SK-N-SH treated with all-trans-retinoic acid at 6 μM for 48 hours (cell line): Measurements from ENCODE around the gene SEMA6B.

ENCODE experiments used
- ATAC-seq: fragments of 200-7000 bp; cut with Tn5 transposase; 3 replicates; pipeline ENCODE4 v1.9.1; 2020; ENCODE audit warnings: mild to moderate bottlenecking, moderate library complexity
- ARNTL ChIP-seq: fragments of 450-650 bp; formaldehyde crosslinking; IDR thresholded peaks from 2 replicates; pipeline ENCODE4 v1.5.0; 2020; ENCODE audit warnings: low read depth, mild to moderate bottlenecking, moderate library complexity, borderline replicate concordance
- BACH2 ChIP-seq: fragments of 250-450 bp; sonication (Bioruptor Pico); IDR thresholded peaks from 2 replicates; pipeline ENCODE4 v1.9.0; 2021; ENCODE audit warnings: mild to moderate bottlenecking, borderline replicate concordance
- CSDC2 ChIP-seq: fragments of 250-450 bp; sonication (Bioruptor Pico); IDR thresholded peaks from 2 replicates; pipeline ENCODE4 v1.5.0; 2020; ENCODE audit warnings: mild to moderate bottlenecking, moderate library complexity
- GLIS3 ChIP-seq: fragments of 250-450 bp; sonication (Bioruptor Pico); IDR thresholded peaks from 2 replicates; pipeline ENCODE4 v1.5.0; 2020; ENCODE audit warnings: mild to moderate bottlenecking, moderate library complexity
- ISL1 ChIP-seq: fragments of 250-450 bp; sonication (Bioruptor Pico); IDR thresholded peaks from 2 replicates; pipeline ENCODE4 v2.1.2; 2022; ENCODE audit warnings: mild to moderate bottlenecking, moderate library complexity
- OSR1 ChIP-seq: fragments of 250-450 bp; sonication (Bioruptor Pico); IDR thresholded peaks from 2 replicates; pipeline ENCODE4 v1.8.0; 2022; ENCODE audit warnings: moderate library complexity, mild to moderate bottlenecking, inconsistent platforms
- RARB ChIP-seq: fragments of 250-450 bp; sonication (Bioruptor Pico); IDR thresholded peaks from 2 replicates; pipeline ENCODE4 v1.8.0; 2021; ENCODE audit warnings: mild to moderate bottlenecking, moderate library complexity
- SNAI2 ChIP-seq: fragments of 250-450 bp; sonication (Bioruptor Pico); IDR thresholded peaks from 2 replicates; pipeline ENCODE4 v1.5.0; 2020; ENCODE audit warnings: mild to moderate bottlenecking, moderate library complexity
- TCF4 ChIP-seq: fragments of 250-450 bp; sonication (Bioruptor Pico); IDR thresholded peaks from 2 replicates; pipeline ENCODE4 v1.8.0; 2021; ENCODE audit warnings: mild to moderate bottlenecking, moderate library complexity, borderline replicate concordance
- TOX ChIP-seq: fragments of 250-450 bp; sonication (Bioruptor Pico); IDR thresholded peaks from 2 replicates; pipeline ENCODE4 v1.8.0; 2021; ENCODE audit warnings: mild to moderate bottlenecking, moderate library complexity, borderline replicate concordance
- ZC3H10 ChIP-seq: fragments of 250-450 bp; sonication (Bioruptor Pico); IDR thresholded peaks from 2 replicates; pipeline ENCODE4 v1.5.1; 2021; ENCODE audit warnings: mild to moderate bottlenecking, moderate library complexity
- ZFP3 ChIP-seq: fragments of 250-450 bp; sonication (Bioruptor Pico); IDR thresholded peaks from 2 replicates; pipeline ENCODE4 v1.5.0; 2020; ENCODE audit warnings: mild to moderate bottlenecking, moderate library complexity
- ZFP30 ChIP-seq: fragments of 450-650 bp; formaldehyde crosslinking; IDR thresholded peaks from 2 replicates; pipeline ENCODE4 v1.5.0; 2022; ENCODE audit warnings: mild to moderate bottlenecking, moderate library complexity
- ZNF565 ChIP-seq: fragments of 450-650 bp; formaldehyde crosslinking; conservative IDR thresholded peaks from 2 replicates; pipeline ENCODE4 v1.5.0; 2020; ENCODE audit warnings: low read depth, mild to moderate bottlenecking, moderate library complexity
- ZNF70 ChIP-seq: fragments of 450-650 bp; formaldehyde crosslinking; IDR thresholded peaks from 2 replicates; pipeline ENCODE4 v1.5.0; 2020; ENCODE audit warnings: mild to moderate bottlenecking, moderate library complexity
- ZNF8 ChIP-seq: fragments of 450-650 bp; formaldehyde crosslinking; IDR thresholded peaks from 2 replicates; pipeline ENCODE4 v1.5.0; 2020; ENCODE audit warnings: mild to moderate bottlenecking, moderate library complexity
- TF ChIP-seq, protein P1 (sequence below): fragments of 250-450 bp; sonication (Bioruptor Pico); IDR thresholded peaks from 2 replicates; pipeline ENCODE4 v1.8.0; 2021; ENCODE audit warnings: low read depth, mild to moderate bottlenecking, moderate library complexity, borderline replicate concordance
- TF ChIP-seq, protein P2 (sequence below): fragments of 250-450 bp; sonication (Bioruptor Pico); IDR thresholded peaks from 2 replicates; pipeline ENCODE4 v1.5.1; 2020; ENCODE audit warnings: low read depth, mild to moderate bottlenecking, moderate library complexity
- TF ChIP-seq, protein P3 (sequence below): fragments of 250-450 bp; sonication (Bioruptor Pico); IDR thresholded peaks from 2 replicates; pipeline ENCODE4 v1.8.0; 2020; ENCODE audit warnings: mild to moderate bottlenecking, moderate library complexity, borderline replicate concordance
- TF ChIP-seq, protein P4 (sequence below): fragments of 250-450 bp; sonication (Bioruptor Pico); IDR thresholded peaks from 2 replicates; pipeline ENCODE4 v1.5.0; 2020; ENCODE audit warnings: mild to moderate bottlenecking, moderate library complexity
- TF ChIP-seq, protein P5 (sequence below): fragments of 250-450 bp; sonication (Bioruptor Pico); IDR thresholded peaks from 2 replicates; pipeline ENCODE4 v1.5.1; 2021; ENCODE audit warnings: mild to moderate bottlenecking, moderate library complexity

SEMA6B gene

DNA sequence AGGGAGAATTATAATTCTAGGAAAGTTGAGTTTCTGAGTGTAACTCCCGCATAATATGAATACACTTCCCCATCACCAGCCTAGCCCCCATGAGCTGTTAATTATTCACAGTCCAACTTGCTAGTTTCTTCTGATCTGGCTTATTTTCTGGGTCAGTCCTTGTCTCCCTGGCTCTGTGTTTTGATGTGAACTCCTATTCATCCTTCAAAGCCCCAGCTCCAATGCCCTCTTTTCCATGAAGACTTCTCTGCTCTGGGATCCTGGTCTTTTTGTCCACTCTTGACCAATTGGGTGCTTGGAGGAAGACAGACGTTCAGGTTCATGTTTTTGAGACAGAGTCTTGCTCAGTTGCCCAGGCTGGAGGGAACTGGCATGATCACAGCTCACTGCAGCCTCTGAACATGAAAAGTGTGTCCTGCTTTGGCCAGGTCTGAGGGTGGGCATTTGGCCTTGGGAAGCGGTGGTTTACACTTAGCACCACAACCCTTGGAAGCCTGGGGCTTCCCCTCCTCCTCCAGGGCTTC is 20.3 kb downstream of the SEMA6B start:
- TF ChIP-seq ZFP30 (CRISPR knock-in tag) (no peak), ZFP3 (CRISPR knock-in tag) (peak; percentile 98)

DNA sequence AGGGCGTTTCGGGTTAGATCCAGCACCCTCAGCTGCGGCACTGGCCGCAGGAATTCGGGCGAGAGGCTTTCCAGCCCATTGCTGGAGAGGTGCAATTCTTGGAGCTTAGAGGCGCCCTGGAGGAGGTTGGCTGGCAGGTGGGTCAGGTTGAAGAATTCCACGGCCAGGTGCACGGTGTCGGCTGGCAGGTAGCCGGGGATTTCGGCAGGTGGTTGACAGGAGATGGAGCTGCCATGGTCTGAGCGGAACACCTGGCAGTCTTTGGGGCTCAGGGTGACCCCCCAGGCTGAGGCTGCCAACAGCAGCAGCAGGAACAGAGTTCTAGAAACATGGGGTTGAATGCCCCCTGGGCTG is 20.9 kb downstream of the SEMA6B start:
- no peak for TF ChIP-seq ZC3H10
- no peak for TF ChIP-seq SNAI2 (CRISPR knock-in tag)
- ATAC-seq, result no peak

More for the DNA sequence above, 20.3 kb downstream of the SEMA6B start:
- ATAC-seq, result no peak

DNA sequence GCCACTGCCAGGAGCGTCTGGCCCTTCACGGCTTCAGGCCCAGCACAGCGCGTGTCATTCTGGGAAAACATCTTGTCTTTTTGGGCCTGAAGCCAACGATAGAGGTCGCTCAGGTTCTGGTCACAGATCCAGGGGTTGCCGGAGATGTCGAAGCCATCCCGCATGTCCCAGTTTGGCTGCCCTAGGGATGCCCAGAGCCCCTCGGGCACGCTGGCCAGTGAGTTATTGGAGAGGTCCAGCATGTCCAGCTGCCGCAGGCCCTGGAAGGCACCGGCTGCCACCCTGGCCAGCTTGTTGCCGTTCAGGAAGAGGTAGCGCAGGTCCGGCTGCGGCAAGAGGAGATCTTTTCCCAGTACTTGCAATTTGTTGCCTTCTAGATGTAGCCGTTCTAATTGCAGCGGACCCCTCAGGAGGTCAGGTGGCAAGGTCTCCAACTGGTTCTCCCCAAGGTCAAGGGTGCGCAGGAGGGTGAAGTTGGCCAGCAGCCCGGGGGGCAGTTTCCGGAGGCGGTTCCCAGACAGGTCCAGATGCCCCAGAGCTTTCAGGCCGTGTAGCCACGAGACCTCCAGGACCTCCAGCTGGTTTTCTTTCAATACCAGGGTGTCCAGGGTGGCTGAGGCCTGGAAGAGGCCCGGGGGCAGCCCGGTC is 21.4 kb downstream of the SEMA6B start:
- no peak for ATAC-seq
- TF ChIP-seq, protein P1, sequence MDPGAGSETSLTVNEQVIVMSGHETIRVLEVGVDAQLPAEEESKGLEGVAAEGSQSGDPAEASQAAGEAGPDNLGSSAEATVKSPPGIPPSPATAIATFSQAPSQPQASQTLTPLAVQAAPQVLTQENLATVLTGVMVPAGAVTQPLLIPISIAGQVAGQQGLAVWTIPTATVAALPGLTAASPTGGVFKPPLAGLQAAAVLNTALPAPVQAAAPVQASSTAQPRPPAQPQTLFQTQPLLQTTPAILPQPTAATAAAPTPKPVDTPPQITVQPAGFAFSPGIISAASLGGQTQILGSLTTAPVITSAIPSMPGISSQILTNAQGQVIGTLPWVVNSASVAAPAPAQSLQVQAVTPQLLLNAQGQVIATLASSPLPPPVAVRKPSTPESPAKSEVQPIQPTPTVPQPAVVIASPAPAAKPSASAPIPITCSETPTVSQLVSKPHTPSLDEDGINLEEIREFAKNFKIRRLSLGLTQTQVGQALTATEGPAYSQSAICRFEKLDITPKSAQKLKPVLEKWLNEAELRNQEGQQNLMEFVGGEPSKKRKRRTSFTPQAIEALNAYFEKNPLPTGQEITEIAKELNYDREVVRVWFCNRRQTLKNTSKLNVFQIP (CRISPR knock-in tag), result no peak
- no peak for TF ChIP-seq BACH2 (CRISPR knock-in tag)
- no peak for TF ChIP-seq ZFP30 (CRISPR knock-in tag)
- TF ChIP-seq, protein P2, sequence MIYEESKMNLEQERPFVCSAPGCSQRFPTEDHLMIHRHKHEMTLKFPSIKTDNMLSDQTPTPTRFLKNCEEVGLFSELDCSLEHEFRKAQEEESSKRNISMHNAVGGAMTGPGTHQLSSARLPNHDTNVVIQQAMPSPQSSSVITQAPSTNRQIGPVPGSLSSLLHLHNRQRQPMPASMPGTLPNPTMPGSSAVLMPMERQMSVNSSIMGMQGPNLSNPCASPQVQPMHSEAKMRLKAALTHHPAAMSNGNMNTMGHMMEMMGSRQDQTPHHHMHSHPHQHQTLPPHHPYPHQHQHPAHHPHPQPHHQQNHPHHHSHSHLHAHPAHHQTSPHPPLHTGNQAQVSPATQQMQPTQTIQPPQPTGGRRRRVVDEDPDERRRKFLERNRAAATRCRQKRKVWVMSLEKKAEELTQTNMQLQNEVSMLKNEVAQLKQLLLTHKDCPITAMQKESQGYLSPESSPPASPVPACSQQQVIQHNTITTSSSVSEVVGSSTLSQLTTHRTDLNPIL (CRISPR knock-in tag), result no peak
- TF ChIP-seq SNAI2 (CRISPR knock-in tag), result no peak
- TF ChIP-seq CSDC2 (CRISPR knock-in tag), result no peak
- no peak for TF ChIP-seq TOX (CRISPR knock-in tag)
- TF ChIP-seq, protein P3, sequence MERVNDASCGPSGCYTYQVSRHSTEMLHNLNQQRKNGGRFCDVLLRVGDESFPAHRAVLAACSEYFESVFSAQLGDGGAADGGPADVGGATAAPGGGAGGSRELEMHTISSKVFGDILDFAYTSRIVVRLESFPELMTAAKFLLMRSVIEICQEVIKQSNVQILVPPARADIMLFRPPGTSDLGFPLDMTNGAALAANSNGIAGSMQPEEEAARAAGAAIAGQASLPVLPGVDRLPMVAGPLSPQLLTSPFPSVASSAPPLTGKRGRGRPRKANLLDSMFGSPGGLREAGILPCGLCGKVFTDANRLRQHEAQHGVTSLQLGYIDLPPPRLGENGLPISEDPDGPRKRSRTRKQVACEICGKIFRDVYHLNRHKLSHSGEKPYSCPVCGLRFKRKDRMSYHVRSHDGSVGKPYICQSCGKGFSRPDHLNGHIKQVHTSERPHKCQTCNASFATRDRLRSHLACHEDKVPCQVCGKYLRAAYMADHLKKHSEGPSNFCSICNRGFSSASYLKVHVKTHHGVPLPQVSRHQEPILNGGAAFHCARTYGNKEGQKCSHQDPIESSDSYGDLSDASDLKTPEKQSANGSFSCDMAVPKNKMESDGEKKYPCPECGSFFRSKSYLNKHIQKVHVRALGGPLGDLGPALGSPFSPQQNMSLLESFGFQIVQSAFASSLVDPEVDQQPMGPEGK (CRISPR knock-in tag), result no peak
- TF ChIP-seq ZNF8 (CRISPR knock-in tag), result no peak
- TF ChIP-seq TCF4 (CRISPR knock-in tag), result no peak

DNA sequence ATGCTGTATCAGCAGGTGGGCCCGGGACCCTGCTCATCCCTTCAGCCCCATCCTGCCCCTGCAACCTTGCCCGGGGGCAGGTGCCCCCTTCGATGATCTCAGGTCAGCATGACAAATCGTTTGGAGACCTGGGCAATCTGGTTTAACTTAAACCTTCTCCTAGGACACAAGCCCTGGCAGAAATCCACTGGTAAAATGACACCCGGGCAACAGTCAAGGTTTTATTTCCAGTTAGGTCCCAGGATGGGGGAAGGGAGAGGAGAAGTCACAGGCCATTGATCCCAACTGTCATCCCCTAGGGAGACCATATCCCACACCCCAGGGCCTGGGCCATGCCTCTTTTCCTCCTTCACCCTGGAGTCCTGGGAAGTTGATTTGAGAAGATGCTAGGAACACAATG is 22.7 kb downstream of the SEMA6B start:
- ATAC-seq, result peak; percentile 14; the same call in 2 of the 3 replicates
- no peak for TF ChIP-seq GLIS3

DNA sequence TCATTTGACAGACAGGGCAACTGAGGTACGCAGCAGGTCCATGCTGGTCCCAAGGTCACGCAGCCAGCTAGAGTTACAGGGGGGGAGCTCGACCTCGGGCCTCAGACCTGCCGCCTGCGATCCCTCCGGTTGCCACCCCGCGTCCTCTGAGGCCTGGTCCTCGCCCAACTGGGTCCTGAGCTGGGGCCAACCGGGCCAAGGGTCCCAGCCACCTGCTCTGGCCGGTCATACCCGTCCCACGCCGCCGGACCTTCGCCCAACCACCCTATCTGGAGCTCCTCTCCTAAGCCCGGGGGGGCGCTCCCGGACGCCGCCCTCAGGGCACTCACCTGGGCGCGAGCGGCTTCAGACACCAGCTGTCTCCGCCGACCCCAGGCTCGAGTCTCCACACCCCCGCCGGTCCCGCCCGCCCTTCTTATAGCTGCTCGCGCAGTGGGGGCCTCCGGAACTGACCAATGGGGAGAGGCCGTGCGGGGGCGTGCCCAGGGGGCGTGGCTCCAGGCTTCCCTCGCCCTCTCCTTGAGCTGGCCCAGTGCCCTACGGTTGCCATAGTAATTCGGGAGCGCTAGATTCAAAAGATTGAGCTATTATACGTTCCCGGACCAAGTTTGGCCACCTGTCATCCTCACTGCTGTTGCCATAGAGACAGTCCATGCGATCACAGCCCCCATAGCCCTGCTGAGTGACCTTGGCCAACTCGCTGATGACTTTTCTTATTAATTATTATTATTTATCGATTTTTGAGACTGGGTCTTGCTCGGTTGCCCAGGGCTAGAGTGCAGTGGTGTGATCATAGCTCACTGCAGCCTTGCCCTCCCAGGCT is 24.4 kb downstream of the SEMA6B start, which contains the start of gene PLIN5:
Gene PLIN5, minus strand, starts transcription at position 389 of the 823 bp plus-strand sequence. CDS start 1,150 bp downstream, outside the sequence.
- ATAC-seq, result peak; percentile 82
- TF ChIP-seq, protein P4, sequence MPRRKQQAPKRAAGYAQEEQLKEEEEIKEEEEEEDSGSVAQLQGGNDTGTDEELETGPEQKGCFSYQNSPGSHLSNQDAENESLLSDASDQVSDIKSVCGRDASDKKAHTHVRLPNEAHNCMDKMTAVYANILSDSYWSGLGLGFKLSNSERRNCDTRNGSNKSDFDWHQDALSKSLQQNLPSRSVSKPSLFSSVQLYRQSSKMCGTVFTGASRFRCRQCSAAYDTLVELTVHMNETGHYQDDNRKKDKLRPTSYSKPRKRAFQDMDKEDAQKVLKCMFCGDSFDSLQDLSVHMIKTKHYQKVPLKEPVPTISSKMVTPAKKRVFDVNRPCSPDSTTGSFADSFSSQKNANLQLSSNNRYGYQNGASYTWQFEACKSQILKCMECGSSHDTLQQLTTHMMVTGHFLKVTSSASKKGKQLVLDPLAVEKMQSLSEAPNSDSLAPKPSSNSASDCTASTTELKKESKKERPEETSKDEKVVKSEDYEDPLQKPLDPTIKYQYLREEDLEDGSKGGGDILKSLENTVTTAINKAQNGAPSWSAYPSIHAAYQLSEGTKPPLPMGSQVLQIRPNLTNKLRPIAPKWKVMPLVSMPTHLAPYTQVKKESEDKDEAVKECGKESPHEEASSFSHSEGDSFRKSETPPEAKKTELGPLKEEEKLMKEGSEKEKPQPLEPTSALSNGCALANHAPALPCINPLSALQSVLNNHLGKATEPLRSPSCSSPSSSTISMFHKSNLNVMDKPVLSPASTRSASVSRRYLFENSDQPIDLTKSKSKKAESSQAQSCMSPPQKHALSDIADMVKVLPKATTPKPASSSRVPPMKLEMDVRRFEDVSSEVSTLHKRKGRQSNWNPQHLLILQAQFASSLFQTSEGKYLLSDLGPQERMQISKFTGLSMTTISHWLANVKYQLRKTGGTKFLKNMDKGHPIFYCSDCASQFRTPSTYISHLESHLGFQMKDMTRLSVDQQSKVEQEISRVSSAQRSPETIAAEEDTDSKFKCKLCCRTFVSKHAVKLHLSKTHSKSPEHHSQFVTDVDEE, result no peak
- TF ChIP-seq OSR1 (CRISPR knock-in tag) (no peak), ZFP30 (CRISPR knock-in tag) (no peak), RARB (CRISPR knock-in tag) (no peak), BACH2 (CRISPR knock-in tag) (no peak), CSDC2 (CRISPR knock-in tag) (no peak), GLIS3 (no peak), ZNF565 (CRISPR knock-in tag) (no peak), ISL1 (no peak), ARNTL (CRISPR knock-in tag) (no peak), SNAI2 (CRISPR knock-in tag) (no peak), TCF4 (CRISPR knock-in tag) (no peak), TOX (CRISPR knock-in tag) (no peak), ZNF70 (CRISPR knock-in tag) (no peak), ZC3H10 (no peak), ZNF8 (CRISPR knock-in tag) (no peak)
- TF ChIP-seq, protein P1 (CRISPR knock-in tag), result no peak
- TF ChIP-seq, protein P5, sequence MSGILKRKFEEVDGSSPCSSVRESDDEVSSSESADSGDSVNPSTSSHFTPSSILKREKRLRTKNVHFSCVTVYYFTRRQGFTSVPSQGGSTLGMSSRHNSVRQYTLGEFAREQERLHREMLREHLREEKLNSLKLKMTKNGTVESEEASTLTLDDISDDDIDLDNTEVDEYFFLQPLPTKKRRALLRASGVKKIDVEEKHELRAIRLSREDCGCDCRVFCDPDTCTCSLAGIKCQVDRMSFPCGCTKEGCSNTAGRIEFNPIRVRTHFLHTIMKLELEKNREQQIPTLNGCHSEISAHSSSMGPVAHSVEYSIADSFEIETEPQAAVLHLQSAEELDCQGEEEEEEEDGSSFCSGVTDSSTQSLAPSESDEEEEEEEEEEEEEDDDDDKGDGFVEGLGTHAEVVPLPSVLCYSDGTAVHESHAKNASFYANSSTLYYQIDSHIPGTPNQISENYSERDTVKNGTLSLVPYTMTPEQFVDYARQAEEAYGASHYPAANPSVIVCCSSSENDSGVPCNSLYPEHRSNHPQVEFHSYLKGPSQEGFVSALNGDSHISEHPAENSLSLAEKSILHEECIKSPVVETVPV (CRISPR knock-in tag), result no peak
